ENCODE results near the gene HNRNPUL2.

DNA sequence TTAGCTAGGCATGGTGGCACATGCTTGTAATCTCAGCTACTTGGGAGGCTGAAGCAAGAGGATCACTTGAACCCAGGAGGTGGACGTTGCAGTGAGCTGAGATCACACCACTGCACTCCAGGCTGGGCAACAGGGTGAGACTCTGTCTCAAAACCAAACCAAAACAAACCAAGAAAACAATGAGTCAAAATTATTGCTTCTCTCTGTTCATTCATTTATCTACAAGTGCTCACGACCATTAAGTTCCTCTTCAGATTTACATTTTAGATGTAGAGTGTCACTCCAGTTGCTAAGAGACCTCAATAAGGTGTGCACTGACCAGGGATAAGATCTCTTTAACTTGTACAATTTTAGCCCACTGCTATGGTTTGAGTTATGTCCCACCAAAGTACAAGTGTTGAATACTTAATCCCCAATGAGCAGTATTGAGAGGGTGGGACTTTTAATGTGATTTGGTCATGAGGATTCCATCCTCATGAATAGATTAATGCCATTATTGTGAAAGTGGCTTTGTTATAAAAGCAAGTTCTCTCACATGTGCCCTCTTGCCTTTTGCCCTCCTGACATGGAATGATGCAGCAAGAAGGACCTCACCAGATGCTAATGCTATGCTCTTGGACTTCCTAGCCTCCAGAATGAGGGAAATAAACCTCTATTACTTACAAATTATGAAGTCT is 7.8 kb downstream of the HNRNPUL2 start:
- TF ChIP-seq, protein P1, sequence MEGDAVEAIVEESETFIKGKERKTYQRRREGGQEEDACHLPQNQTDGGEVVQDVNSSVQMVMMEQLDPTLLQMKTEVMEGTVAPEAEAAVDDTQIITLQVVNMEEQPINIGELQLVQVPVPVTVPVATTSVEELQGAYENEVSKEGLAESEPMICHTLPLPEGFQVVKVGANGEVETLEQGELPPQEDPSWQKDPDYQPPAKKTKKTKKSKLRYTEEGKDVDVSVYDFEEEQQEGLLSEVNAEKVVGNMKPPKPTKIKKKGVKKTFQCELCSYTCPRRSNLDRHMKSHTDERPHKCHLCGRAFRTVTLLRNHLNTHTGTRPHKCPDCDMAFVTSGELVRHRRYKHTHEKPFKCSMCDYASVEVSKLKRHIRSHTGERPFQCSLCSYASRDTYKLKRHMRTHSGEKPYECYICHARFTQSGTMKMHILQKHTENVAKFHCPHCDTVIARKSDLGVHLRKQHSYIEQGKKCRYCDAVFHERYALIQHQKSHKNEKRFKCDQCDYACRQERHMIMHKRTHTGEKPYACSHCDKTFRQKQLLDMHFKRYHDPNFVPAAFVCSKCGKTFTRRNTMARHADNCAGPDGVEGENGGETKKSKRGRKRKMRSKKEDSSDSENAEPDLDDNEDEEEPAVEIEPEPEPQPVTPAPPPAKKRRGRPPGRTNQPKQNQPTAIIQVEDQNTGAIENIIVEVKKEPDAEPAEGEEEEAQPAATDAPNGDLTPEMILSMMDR (IDR thresholded peaks at IDR 0.05): no peak
- TF ChIP-seq POLR2AphosphoS5 (IDR thresholded peaks at IDR 0.05) (no peak), EP300 (IDR thresholded peaks at IDR 0.05) (no peak), POLR2A (IDR thresholded peaks at IDR 0.05) (no peak)

All from gastroesophageal sphincter (tissue), 3 donors.